Keratinocyte (primary cell): ENCODE measurements around the gene PXYLP1. TPM values are rescaled to one million over a fixed set of nuclear protein-coding genes. Genes with fewer than 3 reads are reported as not detected.

Source experiments
- DNase-seq: peaks from one replicate; pipeline ENCODE4 v3.0.0-alpha.2; 2011; ENCODE audit warnings: low read depth, missing footprints, low spot score
- FAIRE-seq: peaks from 2 replicates; lab custom pipeline; 2011; peaks lifted over from hg19 to GRCh38; lab: Jason Lieb, UNC
- H2AFZ ChIP-seq: 2 replicates; pipeline ENCODE4 v1.6.0; 2012; ENCODE audit warnings: low read length, control low read depth, inconsistent platforms; ENCODE audit not compliant: control insufficient read depth
- H3K27ac ChIP-seq: 2 replicates; pipeline ENCODE4 v1.5.1; 2011; ENCODE audit warnings: low read length; ENCODE audit not compliant: control insufficient read depth, insufficient read depth
- H3K27me3 ChIP-seq: 3 replicates; pipeline ENCODE4 v1.6.0; 2011; ENCODE audit warnings: low read length; ENCODE audit not compliant: control insufficient read depth, insufficient read depth; ENCODE audit errors: extremely low read depth
- H3K36me3 ChIP-seq, 2 experiments: 2 replicates in 1 of 2; 3 replicates in 1 of 2; pipeline ENCODE4 v1.5.1; 2011; ENCODE audit warnings: low read length in 2 of 2, mild to moderate bottlenecking in 1 of 2; ENCODE audit not compliant: control insufficient read depth in 2 of 2, insufficient read depth in 2 of 2; ENCODE audit errors: extremely low read depth in 1 of 2
- H3K4me1 ChIP-seq: 3 replicates; pipeline ENCODE4 v1.5.1; 2011; ENCODE audit warnings: low read length; ENCODE audit not compliant: control insufficient read depth, insufficient read depth; ENCODE audit errors: extremely low read depth
- H3K4me2 ChIP-seq: 3 replicates; pipeline ENCODE4 v1.6.0; 2011; ENCODE audit warnings: low read depth, low read length; ENCODE audit not compliant: control insufficient read depth, insufficient read depth; ENCODE audit errors: extremely low read depth
- H3K4me3 ChIP-seq, 3 experiments: fragments of 200-600 bp in 1 of 3; sonication (generic) in 1 of 3; 2 replicates in 2 of 3; 3 replicates in 1 of 3; pipeline ENCODE4 v1.5.1; 2011 to 2016; ENCODE audit warnings: low read length in 3 of 3, mild to moderate bottlenecking in 3 of 3, control low read depth in 2 of 3, inconsistent platforms in 1 of 3, low read depth in 1 of 3, mixed read lengths in 1 of 3, mixed run types in 1 of 3, moderate library complexity in 1 of 3; ENCODE audit not compliant: control insufficient read depth in 2 of 3, insufficient read depth in 2 of 3; ENCODE audit errors: extremely low read depth in 1 of 3
- H3K79me2 ChIP-seq: 2 replicates; pipeline ENCODE4 v1.6.0; 2012; ENCODE audit warnings: low read length; ENCODE audit not compliant: control insufficient read depth, insufficient read depth
- H3K9ac ChIP-seq: 3 replicates; pipeline ENCODE4 v1.6.0; 2011; ENCODE audit warnings: low read length; ENCODE audit not compliant: control insufficient read depth, insufficient read depth; ENCODE audit errors: extremely low read depth
- H3K9me1 ChIP-seq: 3 replicates; pipeline ENCODE4 v1.6.0; 2011; ENCODE audit warnings: low read length; ENCODE audit not compliant: control insufficient read depth, insufficient read depth; ENCODE audit errors: extremely low read depth
- H3K9me3 ChIP-seq: 2 replicates; pipeline ENCODE4 v1.5.1; 2012; ENCODE audit warnings: low read depth, low read length; ENCODE audit not compliant: control insufficient read depth
- H4K20me1 ChIP-seq: 3 replicates; pipeline ENCODE4 v1.6.0; 2011; ENCODE audit warnings: low read length; ENCODE audit not compliant: control insufficient read depth, insufficient read depth; ENCODE audit errors: extremely low read depth
- EZH2 ChIP-seq: IDR thresholded peaks from one replicate; pipeline ENCODE4 v1.6.1; 2012; ENCODE audit warnings: inconsistent platforms, mild to moderate bottlenecking, low read length, moderate library complexity
- dilution Hi-C: fragments of 300-500 bp; cut with MboI; formaldehyde crosslinking; loops from one replicate; pipeline ENCODE4 v1.7.0; 2020; ENCODE audit warnings: low sequenced_read_pairs; ENCODE audit not compliant: extremely low pct_ligation_motif_present
- polyA plus RNA-seq, 5 experiments: library from polyadenylated mRNA; depleted of rRNA in 3 of 5; stranded (reverse) in 3 of 5; stranded (forward) in 1 of 5; unstranded in 1 of 5; fragments of >200 nt; gene quantifications; 1 replicate in 1 of 5; 2 replicates in 3 of 5; 3 replicates in 1 of 5; pipeline versions ENCODE4 v1.2.1 to v1.2.3, GENCODE V29; 2011 to 2012; ENCODE audit warnings: missing spikeins in 2 of 5, low read depth in 1 of 5, low replicate concordance in 1 of 5
- TF ChIP-seq, protein P1 (sequence below), 3 experiments: IDR thresholded peaks in 1 of 3; conservative IDR thresholded peaks in 1 of 3; optimal IDR thresholded peaks in 1 of 3; 2 replicates in 2 of 3; 3 replicates in 1 of 3; pipeline versions ENCODE3 to v1.5.1; 2011; ENCODE audit warnings: low read length in 3 of 3, mild to moderate bottlenecking in 3 of 3, moderate library complexity in 2 of 3, control low read depth in 1 of 3, inconsistent platforms in 1 of 3; ENCODE audit not compliant: insufficient read depth in 2 of 3; ENCODE audit errors: extremely low read depth in 1 of 3

Gene PXYLP1
- polyA plus RNA-seq, 1 donor (not counting 4 experiments of a cell fraction or from before 2014, with no cell fraction given), result 3.0 TPM

DNA sequence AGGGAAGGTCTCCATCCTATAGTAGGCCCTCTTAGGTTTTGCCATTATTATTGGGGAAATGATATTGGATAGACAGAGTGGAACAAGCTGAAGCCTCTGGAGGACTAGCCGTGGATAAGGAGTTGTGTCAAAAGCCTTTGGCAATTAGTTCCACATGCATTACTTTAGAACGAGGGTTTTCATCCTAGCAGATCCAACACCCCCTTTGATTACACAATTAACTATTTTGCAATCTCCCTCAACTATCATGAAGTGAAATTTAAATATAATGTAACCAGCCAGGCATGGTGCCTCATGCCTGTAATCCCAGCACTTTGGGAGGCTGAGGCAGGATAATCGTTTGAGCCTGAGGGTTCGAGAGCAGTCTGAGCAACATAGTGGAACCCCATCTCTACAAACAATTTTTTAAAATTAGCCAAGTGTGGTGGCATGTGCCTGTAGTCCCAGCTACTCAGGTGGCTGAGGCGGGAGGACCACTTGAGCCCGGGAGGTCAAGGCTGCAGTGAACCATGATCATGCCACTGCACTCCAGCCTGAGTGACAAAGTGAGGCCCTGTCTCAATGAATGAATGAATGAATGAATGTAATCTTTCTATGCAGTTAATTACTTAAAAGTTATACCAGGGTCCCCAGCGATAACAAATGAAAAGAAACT lies 56.8 kb downstream of the PXYLP1 start:
- Histone ChIP-seq H3K27me3 (no peaks in the 10 kb centered on the region), H3K9ac (no peak overlapping the region), H3K4me1 (no peaks in the 10 kb centered on the region), H4K20me1 (no peaks in the 10 kb centered on the region), H3K4me2 (no peak overlapping the region), H3K79me2 (no peaks in the 10 kb centered on the region), H3K36me3 (no peaks in the 10 kb centered on the region), H3K9me1 (no peaks in the 10 kb centered on the region), H3K27ac (no peak overlapping the region), H3K4me3 (no peak overlapping the region), H2AFZ (no peak overlapping the region), H3K9me3 (no peaks in the 10 kb centered on the region)
- no peak for DNase-seq
- TF ChIP-seq, protein P1, sequence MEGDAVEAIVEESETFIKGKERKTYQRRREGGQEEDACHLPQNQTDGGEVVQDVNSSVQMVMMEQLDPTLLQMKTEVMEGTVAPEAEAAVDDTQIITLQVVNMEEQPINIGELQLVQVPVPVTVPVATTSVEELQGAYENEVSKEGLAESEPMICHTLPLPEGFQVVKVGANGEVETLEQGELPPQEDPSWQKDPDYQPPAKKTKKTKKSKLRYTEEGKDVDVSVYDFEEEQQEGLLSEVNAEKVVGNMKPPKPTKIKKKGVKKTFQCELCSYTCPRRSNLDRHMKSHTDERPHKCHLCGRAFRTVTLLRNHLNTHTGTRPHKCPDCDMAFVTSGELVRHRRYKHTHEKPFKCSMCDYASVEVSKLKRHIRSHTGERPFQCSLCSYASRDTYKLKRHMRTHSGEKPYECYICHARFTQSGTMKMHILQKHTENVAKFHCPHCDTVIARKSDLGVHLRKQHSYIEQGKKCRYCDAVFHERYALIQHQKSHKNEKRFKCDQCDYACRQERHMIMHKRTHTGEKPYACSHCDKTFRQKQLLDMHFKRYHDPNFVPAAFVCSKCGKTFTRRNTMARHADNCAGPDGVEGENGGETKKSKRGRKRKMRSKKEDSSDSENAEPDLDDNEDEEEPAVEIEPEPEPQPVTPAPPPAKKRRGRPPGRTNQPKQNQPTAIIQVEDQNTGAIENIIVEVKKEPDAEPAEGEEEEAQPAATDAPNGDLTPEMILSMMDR (optimal IDR thresholded peaks at IDR 0.05 in 1 of 3, IDR thresholded peaks at IDR 0.05 in 1 of 3, conservative IDR thresholded peaks at IDR 0.05 in 1 of 3; ENCODE audit: extremely low read depth in 1 of 3, insufficient read depth in 2 of 3, low read length in 3 of 3), result no peak
- no peak for TF ChIP-seq EZH2
- no peak for FAIRE-seq
- dilution Hi-C loops, result no loop called here

DNA sequence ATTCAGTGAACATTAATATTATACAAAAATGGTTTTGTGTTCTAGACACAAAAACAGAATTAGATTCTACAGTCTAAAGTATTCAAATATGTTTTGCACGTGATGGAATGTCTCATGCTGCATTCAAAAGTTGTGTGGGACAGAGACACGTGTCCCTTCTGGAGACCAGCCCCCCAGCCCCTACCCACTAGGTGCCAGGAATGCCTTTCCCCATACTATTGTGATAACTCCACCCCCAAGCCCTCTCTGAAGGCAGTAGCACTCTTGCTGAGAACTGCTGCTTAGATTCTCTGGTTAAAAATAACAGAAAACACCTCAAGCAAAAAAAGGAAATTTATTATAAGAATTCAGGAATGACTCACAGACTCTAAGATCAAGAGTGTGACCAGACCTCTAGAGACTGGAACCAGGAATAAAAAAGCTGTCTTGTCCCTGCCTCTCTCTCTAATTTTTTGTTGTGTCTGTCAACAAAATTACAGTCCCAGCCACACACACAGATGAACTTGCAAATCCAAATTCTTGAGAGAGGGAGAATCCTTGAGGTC lies 57.7 kb downstream of the PXYLP1 start:
- Histone ChIP-seq H4K20me1 (no peaks in the 10 kb centered on the region), H3K4me3 (no peak overlapping the region), H3K36me3 (no peaks in the 10 kb centered on the region), H3K9ac (no peak overlapping the region), H3K4me2 (no peak overlapping the region), H3K9me1 (no peaks in the 10 kb centered on the region), H3K27me3 (no peaks in the 10 kb centered on the region), H3K9me3 (no peaks in the 10 kb centered on the region), H3K27ac (no peak overlapping the region), H2AFZ (no peak overlapping the region), H3K79me2 (no peaks in the 10 kb centered on the region), H3K4me1 (no peaks in the 10 kb centered on the region)
- DNase-seq, result no peak
- FAIRE-seq, result no peak
- TF ChIP-seq, protein P1 (optimal IDR thresholded peaks at IDR 0.05 in 1 of 3, IDR thresholded peaks at IDR 0.05 in 1 of 3, conservative IDR thresholded peaks at IDR 0.05 in 1 of 3; ENCODE audit: extremely low read depth in 1 of 3, insufficient read depth in 2 of 3, low read length in 3 of 3), result no peak
- no peak for TF ChIP-seq EZH2
- dilution Hi-C loops, result no loop called here
